Parathyroid adenoma (tissue), 2 donors: Measurements from ENCODE around the gene CDC14C.

Experiments used
- H2AFZ ChIP-seq: fragments of 300-600 bp; sonication (generic); one replicate; pipeline ENCODE4 v1.7.0; 2017; ENCODE audit warnings: antibody characterized with exemption, mild to moderate bottlenecking
- H3K27ac ChIP-seq: fragments of 300-600 bp; sonication (generic); one replicate; pipeline ENCODE4 v1.7.0; 2017
- H3K27me3 ChIP-seq: fragments of 300-600 bp; sonication (generic); one replicate; pipeline ENCODE4 v1.7.0; 2017; ENCODE audit warnings: low read length; ENCODE audit not compliant: control insufficient read depth, insufficient read depth
- H3K36me3 ChIP-seq: fragments of 300-600 bp; sonication (generic); one replicate; pipeline ENCODE4 v1.7.0; 2017; ENCODE audit warnings: low read length; ENCODE audit not compliant: control insufficient read depth, insufficient read depth
- H3K4me1 ChIP-seq: fragments of 300-600 bp; sonication (generic); one replicate; pipeline ENCODE4 v1.7.0; 2017; ENCODE audit warnings: control low read depth
- H3K4me2 ChIP-seq: fragments of 300-600 bp; sonication (generic); one replicate; pipeline ENCODE4 v1.7.0; 2017; ENCODE audit warnings: low read length
- H3K4me3 ChIP-seq: fragments of 300-600 bp; sonication (generic); one replicate; pipeline ENCODE4 v1.7.0; 2017; ENCODE audit warnings: low read depth, low read length
- H3K79me2 ChIP-seq: fragments of 300-600 bp; sonication (generic); one replicate; pipeline ENCODE4 v1.7.0; 2017; ENCODE audit warnings: control low read depth
- H3K9ac ChIP-seq: fragments of 300-600 bp; sonication (generic); one replicate; pipeline ENCODE4 v1.7.0; 2017; ENCODE audit warnings: mild to moderate bottlenecking
- H3K9me3 ChIP-seq: fragments of 300-600 bp; sonication (generic); one replicate; pipeline ENCODE4 v1.7.0; 2017; ENCODE audit warnings: low read length; ENCODE audit not compliant: control insufficient read depth
- TF ChIP-seq, protein P1 (sequence below): fragments of 300-600 bp; sonication (generic); IDR thresholded peaks from one replicate; pipeline ENCODE4 v1.7.0; 2017; ENCODE audit warnings: antibody characterized with exemption, mild to moderate bottlenecking
- donor health status: primary hyperparathyroidism.

Gene CDC14C

DNA sequence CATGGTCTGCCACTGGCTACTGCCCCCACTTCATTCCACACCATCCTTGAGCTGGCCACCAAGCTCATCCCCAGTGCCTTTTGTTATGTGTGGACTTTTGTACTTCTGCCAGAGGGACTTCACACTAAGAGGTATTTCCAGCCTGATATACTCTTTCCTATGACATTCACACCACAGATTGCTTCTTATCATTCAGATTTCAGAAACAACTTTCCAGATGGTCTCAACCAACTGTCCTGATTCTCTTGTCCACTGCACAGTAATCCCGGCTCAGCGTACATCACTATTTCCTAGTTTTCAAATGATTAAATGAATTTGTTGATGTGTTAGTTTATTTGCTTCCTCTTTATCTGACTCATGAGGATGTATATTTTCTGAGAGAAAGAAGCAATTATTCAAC, 7.1 kb downstream of the CDC14C start:
- H3K79me2 ChIP-seq = no peaks in the 10 kb centered on the region
- no peaks in the 10 kb centered on the region for H3K27me3 ChIP-seq
- no peaks in the 10 kb centered on the region for H3K9me3 ChIP-seq
- H2AFZ ChIP-seq = no peak overlapping the region
- TF ChIP-seq, protein P1, sequence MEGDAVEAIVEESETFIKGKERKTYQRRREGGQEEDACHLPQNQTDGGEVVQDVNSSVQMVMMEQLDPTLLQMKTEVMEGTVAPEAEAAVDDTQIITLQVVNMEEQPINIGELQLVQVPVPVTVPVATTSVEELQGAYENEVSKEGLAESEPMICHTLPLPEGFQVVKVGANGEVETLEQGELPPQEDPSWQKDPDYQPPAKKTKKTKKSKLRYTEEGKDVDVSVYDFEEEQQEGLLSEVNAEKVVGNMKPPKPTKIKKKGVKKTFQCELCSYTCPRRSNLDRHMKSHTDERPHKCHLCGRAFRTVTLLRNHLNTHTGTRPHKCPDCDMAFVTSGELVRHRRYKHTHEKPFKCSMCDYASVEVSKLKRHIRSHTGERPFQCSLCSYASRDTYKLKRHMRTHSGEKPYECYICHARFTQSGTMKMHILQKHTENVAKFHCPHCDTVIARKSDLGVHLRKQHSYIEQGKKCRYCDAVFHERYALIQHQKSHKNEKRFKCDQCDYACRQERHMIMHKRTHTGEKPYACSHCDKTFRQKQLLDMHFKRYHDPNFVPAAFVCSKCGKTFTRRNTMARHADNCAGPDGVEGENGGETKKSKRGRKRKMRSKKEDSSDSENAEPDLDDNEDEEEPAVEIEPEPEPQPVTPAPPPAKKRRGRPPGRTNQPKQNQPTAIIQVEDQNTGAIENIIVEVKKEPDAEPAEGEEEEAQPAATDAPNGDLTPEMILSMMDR = no peak
- H3K4me2 ChIP-seq = no peak overlapping the region
- no peaks in the 10 kb centered on the region for H3K36me3 ChIP-seq
- H3K4me3 ChIP-seq = no peak overlapping the region
- H3K27ac ChIP-seq = no peak overlapping the region
- no peaks in the 10 kb centered on the region for H3K4me1 ChIP-seq
- H3K9ac ChIP-seq = no peak overlapping the region

DNA sequence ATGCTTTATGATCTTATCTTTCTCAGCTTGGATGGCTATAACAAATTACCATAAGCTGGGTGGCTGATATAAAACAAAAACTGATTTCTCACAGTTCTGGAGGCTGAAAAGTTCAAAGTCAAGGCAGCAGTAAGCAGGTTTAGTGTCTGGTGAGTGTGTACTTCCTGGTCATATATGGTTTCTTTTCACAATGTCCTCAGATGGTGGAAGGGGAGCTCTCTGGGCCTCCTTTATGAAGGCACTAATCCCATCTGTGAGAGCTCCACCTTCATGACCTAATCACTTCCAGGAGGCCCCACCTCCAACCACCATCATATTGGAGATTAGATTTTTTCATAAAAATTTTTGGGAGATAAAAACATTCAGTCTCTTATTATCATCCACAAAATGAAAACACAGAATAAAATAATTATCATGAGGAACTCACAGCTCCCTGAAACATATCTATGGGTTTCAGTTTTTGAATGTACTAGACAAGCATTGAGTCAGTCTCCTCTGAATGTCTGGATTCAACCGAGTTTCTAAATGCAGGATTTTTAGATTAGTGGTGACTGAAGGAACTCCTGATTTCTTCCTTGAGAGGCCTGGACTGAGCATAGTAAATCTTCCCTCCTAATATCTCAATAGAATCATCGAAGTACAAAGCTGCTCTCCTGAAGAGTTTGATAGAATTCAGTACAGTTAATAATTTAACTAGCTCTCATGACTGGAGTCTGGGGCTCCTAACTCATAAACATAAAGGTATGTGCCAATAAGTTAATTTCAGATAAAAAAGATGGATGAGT, 8.0 kb downstream of the CDC14C start:
- no peaks in the 10 kb centered on the region for H3K4me1 ChIP-seq
- TF ChIP-seq, protein P1 = no peak
- no peak overlapping the region for H2AFZ ChIP-seq
- H3K27me3 ChIP-seq = no peaks in the 10 kb centered on the region
- H3K27ac ChIP-seq = no peak overlapping the region
- no peaks in the 10 kb centered on the region for H3K9me3 ChIP-seq
- H3K9ac ChIP-seq = no peak overlapping the region
- no peaks in the 10 kb centered on the region for H3K36me3 ChIP-seq
- H3K4me2 ChIP-seq = no peak overlapping the region
- H3K79me2 ChIP-seq = no peaks in the 10 kb centered on the region
- H3K4me3 ChIP-seq = no peak overlapping the region

DNA sequence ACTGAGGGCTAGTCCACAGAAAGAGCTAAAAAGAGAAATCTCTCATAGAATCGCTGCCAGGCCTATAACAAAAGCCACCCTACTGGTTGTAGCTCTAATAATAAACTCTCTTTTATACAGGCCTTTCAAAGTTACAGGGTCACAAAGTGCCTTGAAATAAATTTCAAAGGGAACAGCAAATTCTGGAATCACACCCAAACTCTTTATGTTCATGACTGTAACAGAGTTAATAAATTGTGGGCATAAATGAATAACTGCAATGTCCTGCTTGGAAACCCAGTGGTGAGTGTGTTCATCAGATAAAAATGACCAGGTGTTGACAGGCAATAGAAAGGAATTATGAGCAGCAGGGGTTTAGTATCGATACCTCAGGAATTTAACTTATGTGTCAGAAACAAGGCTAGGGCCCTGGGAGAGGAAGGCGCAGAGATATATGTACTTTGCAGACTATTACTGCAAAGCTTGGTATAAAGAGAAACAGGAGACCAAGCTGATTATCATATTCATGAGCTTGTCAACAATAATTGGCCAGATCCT, 9.3 kb downstream of the CDC14C start:
- Histone ChIP-seq H3K4me3 (no peak overlapping the region), H3K27me3 (no peaks in the 10 kb centered on the region), H3K9ac (no peak overlapping the region), H3K27ac (no peak overlapping the region), H3K4me2 (no peak overlapping the region), H2AFZ (no peak overlapping the region), H3K79me2 (no peaks in the 10 kb centered on the region), H3K36me3 (no peaks in the 10 kb centered on the region), H3K9me3 (no peaks in the 10 kb centered on the region), H3K4me1 (no peaks in the 10 kb centered on the region)
- TF ChIP-seq, protein P1 = no peak

DNA sequence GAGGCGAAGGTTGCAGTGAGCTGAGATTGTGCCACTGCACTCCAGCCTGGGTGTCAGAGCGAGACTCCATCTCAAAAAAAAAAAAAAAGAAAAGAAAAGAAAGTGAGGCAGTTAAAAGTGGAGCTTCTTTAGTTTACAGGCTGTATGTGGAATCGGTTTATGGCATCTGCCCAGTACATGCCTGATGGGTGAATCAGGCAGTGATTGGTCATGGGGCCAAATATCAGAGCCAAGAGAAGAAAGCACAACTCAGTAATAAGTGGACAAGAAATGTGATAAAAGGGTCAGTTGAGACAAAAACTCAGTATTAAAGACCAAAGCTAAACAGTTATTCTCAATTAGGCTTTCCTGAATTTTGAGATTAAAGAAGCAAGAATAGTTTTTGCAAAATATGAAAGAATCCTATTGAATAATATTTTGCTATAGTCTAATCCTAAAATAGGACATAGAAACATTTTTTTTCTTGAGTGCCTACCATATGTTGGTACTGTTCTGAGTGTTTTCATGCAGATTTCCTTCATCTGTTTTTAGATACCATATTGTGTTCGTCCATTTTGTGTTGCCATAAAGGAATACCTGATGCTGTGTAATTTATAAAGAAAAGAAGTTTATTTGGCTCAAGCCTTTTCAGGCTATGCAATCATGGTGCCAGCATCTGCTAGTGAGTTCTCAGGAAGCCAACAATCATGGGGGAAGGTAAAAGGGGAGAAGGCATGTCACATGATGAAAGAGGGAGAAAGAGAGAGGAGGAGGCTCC, 14.4 kb downstream of the CDC14C start:
- no peak overlapping the region for H3K27ac ChIP-seq
- H3K4me3 ChIP-seq = no peak overlapping the region
- no peak overlapping the region for H3K4me2 ChIP-seq
- no peak overlapping the region for H3K9ac ChIP-seq
- TF ChIP-seq, protein P1 = no peak
- H3K36me3 ChIP-seq = no peaks in the 10 kb centered on the region
- no peaks in the 10 kb centered on the region for H3K27me3 ChIP-seq
- no peak overlapping the region for H2AFZ ChIP-seq
- no peaks in the 10 kb centered on the region for H3K4me1 ChIP-seq
- H3K9me3 ChIP-seq = no peaks in the 10 kb centered on the region
- H3K79me2 ChIP-seq = no peaks in the 10 kb centered on the region
